Frontal cortex (tissue), 4 donors: Measurements from ENCODE around the gene SCFD2. TPM values are rescaled to one million over a fixed set of nuclear protein-coding genes. Genes with fewer than 3 reads are reported as not detected.
"Not testable (repeated sequence)": the region's sequence is repeated elsewhere in the genome, so short reads cannot be mapped to it uniquely, and the experiment has no call there.

Experiments
- DNase-seq, 2 donors: peaks; one replicate each; pipeline ENCODE4 v3.0.0; 2012; ENCODE audit warnings: low spot score in 2 of 2
- FAIRE-seq: peaks from 2 replicates; lab custom pipeline; 2012; peaks lifted over from hg19 to GRCh38; lab: Jason Lieb, UNC
- total RNA-seq: library from RNA; depleted of rRNA; stranded (reverse); fragments of >200 nt; gene quantifications from one replicate; pipeline ENCODE4 v1.2.3, GENCODE V29; 2014
- donor health status: control.
- donor health status: control.
- donor health status: control.

Gene SCFD2
- total RNA-seq, 1 donor from 2014 or later = 17.5 TPM

GRCh38 chr4:52856801-52857200 lies 509.1 kb downstream of the SCFD2 start:
- no peak for DNase-seq
- no peak for FAIRE-seq

DNA sequence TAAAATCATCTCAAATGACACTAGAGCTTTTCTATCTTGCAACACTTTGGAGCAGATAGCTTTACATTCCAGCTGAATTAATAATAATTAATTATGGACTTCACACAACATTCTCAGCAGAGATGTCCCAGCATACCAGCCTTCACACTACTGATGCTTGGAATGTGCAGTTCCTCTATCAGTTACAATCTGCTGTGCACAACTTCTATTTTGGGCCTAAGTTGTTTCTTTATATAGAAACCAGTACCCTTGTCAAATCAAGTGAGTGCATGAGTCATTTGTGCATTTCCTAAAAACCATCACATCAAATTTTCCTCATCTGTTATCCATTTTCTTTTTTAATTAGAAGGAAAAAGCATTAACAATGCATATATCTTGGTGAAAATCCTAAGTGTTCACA lies 512.5 kb downstream of the SCFD2 start:
- FAIRE-seq (no peak), DNase-seq (no peak)

DNA sequence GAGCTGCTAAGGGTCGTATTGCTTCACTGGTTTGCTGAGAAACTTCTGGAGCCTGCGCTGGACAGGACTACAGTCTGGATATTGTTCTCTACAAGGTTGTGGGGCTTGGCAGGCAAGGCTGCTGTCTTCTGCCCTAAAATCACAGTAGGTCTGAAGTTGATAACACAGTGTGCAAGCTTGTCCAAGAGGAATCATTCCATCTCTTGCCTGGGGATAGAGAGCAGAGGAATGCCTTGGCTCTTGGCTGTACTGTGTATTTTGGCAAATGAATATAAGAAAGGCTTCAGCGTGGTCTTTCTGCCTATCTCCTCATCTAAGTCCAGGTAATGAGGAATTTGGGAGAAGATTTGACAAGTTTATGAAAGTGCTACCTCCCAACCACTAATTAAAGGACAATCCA lies 513.1 kb downstream of the SCFD2 start:
- FAIRE-seq (no peak), DNase-seq (no peak)

DNA sequence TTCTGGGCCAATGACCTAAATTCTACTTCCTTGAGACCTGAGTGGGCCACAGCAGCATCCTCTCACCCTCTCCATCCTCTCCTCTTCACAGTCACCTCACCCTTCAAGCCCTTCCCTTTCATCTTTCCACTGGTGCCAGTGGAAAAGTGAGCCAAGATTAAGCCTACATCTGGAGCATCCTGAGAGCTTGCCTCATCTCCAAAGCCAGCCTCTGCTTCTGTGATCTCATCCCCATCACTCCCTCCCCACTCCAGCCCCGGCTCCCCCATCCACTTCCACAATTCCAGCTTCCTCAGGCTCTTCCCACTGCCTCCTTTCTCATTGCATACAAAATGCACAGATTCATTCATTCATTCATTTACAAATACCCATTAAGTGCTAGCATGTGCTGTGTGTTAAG lies 513.8 kb downstream of the SCFD2 start:
- no peak for DNase-seq
- no peak for FAIRE-seq

- FAIRE-seq (no peak), DNase-seq (no peak)
These were observed 515.3 kb downstream of the SCFD2 start for GRCh38 chr4:52850406-52851124.

GRCh38 chr4:52848254-52848653 lies 517.6 kb downstream of the SCFD2 start:
- FAIRE-seq (no peak), DNase-seq (no peak)

DNA sequence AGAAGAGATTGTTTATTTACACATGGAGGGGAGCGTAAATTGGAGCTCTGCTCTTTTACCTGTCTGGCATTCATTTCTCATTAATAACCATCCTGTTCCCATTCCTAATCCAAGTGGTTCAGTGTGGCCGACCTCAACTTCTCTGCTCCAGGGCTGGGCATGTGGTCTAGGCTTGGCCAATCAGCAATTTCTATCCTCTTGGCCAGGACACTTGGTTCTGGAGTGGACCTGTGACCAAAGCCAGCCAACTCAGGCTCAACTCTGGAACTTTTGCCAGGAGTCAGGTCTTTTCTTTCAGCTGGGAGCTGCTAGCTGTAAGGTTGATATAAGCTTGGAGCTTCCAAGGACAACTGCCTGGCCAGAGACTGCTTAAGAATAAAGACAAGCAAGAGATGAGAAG lies 519.4 kb downstream of the SCFD2 start:
- FAIRE-seq (no peak), DNase-seq (no peak)

DNA sequence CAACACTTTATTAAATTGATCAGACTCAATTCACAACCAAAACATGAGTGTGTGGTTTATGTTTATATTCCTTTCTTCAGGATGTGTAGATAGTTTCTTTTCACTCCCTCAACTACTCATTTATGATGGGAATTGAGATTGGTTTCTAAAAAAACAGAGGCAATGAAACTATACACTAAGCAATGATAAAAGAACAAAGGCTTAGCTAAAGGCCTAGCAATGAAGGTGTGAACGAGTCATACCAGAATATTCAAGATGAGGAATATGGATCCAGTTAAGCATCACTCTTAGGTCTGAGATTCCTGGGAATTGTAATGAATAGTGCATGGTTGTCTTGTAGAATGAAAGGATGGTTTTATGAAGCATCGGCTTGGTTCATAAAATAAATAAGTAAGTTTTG lies 521.3 kb downstream of the SCFD2 start:
- FAIRE-seq = no peak

GRCh38 chr4:52843958-52844357 lies 521.9 kb downstream of the SCFD2 start:
- no peak for DNase-seq
- FAIRE-seq = no peak

More for the DNA sequence above, 521.3 kb downstream of the SCFD2 start:
- DNase-seq = no peak

DNA sequence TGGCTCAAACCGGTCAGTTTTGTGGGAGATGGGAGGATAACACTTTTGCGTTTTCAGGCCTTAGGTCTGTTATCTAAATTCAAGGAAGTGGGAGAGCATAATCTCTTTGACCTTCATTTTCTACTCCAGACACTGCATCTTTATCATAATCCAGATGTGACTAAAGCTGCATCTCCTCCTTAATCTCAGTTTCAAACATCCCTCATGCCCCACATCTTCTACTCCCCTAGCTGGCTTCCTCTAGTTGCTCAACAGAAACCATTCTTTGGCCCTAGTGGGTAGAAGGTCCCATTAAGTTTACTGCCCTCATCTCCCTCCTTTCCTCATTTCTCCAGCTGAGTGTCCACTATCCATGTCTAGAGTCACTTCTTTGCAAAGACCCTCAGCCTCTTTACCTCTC lies 522.5 kb downstream of the SCFD2 start:
- DNase-seq (no peak), FAIRE-seq (no peak)

- FAIRE-seq (no peak), DNase-seq (no peak)
These were observed 523.1 kb downstream of the SCFD2 start for GRCh38 chr4:52842792-52843191.

GRCh38 chr4:52841682-52842456 lies 524.0 kb downstream of the SCFD2 start:
- FAIRE-seq = no peak
- no peak for DNase-seq

GRCh38 chr4:52840531-52841370 lies 525.1 kb downstream of the SCFD2 start:
- no peak for FAIRE-seq
- no peak for DNase-seq

DNA sequence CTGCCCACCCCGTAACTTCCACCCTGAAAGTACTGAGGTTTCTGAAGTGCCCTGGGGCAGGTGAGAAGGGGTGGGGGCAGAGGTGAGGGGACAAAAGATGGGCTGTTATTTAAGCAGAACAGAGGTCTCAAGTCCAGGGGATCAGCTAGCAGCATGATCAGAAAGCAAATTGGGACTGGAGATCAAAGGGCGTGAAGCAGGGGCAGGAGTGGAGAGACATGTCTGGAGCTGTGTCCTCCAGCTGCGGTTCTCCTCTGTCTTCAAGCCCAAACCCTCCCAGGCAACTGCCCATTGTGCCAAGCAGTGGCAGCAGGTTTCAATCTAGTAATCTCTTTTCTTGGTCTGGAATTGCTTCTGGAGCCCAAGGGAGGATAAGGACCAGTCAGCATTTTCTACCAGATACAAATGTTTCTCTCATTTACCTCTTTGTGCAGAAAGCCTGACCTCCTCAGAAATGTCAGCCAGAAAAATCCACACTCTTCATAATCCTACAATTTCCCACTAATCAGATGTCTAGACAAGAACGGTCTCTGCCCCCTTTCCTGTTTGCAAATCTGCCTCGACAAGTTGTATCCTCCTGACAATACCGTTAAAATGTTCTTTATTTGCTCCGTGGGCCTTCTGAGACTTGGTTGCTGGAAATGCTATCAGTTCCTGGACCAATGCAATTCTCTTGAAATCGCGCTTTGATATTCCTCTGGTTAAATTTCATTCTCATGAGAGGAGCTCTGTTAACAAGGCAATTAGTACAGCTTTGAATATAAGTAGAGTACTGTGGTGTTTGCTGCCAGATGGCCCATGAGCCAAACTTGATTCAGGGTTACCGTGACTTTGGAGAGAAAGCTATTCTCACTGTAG lies 526.9 kb downstream of the SCFD2 start:
- DNase-seq = no peak
- no peak for FAIRE-seq

- DNase-seq (no peak), FAIRE-seq (no peak)
These were observed 527.9 kb downstream of the SCFD2 start for GRCh38 chr4:52837716-52838558.

- FAIRE-seq (no peak), DNase-seq (no peak)
These were observed 529.2 kb downstream of the SCFD2 start for GRCh38 chr4:52836678-52837077.

DNA sequence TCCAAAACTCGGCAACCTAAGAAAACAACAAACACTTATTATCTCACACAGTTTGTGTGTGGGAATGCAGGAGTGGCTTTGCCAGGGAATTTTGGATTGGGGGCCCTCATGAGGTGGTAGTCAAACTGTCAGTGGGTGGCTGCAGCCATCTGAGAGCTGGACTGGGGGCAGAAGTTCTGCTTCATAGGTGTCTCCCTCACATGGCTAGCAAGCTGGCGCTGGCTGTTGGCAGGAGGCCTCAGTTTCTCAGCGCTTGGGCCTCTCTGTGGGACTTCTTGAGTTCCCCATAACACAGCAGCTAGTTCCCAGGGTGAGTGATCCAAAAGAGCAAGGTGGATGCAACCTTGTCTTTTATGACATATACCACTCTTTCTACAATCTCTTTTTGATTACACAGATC lies 529.7 kb downstream of the SCFD2 start:
- no peak for FAIRE-seq
- DNase-seq = no peak

GRCh38 chr4:52834641-52835456 lies 531.0 kb downstream of the SCFD2 start:
- FAIRE-seq, DNase-seq: not testable (repeated sequence)
